Mesothelial cell of epicardium (in vitro differentiated cells): Measurements from ENCODE around the gene PTGIS. TPM values are rescaled to one million over a fixed set of nuclear protein-coding genes. Genes with fewer than 3 reads are reported as not detected.

ENCODE experiments used
- DNase-seq, 2 experiments: peaks; one replicate each; pipeline ENCODE4 v3.0.0; 2021; ENCODE audit warnings: low spot score in 2 of 2; ENCODE audit not compliant: unreplicated experiment in 2 of 2
- H3K27ac Mint-ChIP-seq: 2 replicates; pipeline ENCODE4 v1.8.0; 2021; ENCODE audit warnings: mixed read lengths
- H3K27me3 Mint-ChIP-seq: 2 replicates; pipeline ENCODE4 v1.8.0; 2021; ENCODE audit warnings: low read depth, mixed read lengths
- H3K36me3 Mint-ChIP-seq: 2 replicates; pipeline ENCODE4 v1.8.0; 2021; ENCODE audit warnings: mixed read lengths
- H3K4me1 Mint-ChIP-seq: 2 replicates; pipeline ENCODE4 v1.8.0; 2021; ENCODE audit warnings: mixed read lengths
- H3K4me3 Mint-ChIP-seq: 2 replicates; pipeline ENCODE4 v1.8.0; 2021; ENCODE audit warnings: mild to moderate bottlenecking, moderate library complexity, mixed read lengths
- H3K9me3 Mint-ChIP-seq: 2 replicates; pipeline ENCODE4 v1.8.0; 2021; ENCODE audit warnings: mixed read lengths
- total RNA-seq: library from RNA; stranded (reverse); gene quantifications from 3 replicates; pipeline ENCODE4 v1.2.1, GENCODE V29; 2021
- TF ChIP-seq, protein P1 (sequence below): fragments of 200-600 bp; sonication (generic); IDR thresholded peaks from one replicate; pipeline ENCODE4 v1.5.0; 2021; ENCODE audit warnings: antibody characterized with exemption; ENCODE audit not compliant: unreplicated experiment

The PTGIS gene
- total RNA-seq, 1 donor from 2014 or later, result 113 TPM

GRCh38 chr20:49482173-49482572 is 85.8 kb downstream of the PTGIS start:
- H3K27me3 Mint-ChIP-seq, result peaks cover 79% of the 10 kb centered on the region
- no peaks in the 10 kb centered on the region for H3K36me3 Mint-ChIP-seq
- H3K4me3 Mint-ChIP-seq, result no peak overlapping the region

DNA sequence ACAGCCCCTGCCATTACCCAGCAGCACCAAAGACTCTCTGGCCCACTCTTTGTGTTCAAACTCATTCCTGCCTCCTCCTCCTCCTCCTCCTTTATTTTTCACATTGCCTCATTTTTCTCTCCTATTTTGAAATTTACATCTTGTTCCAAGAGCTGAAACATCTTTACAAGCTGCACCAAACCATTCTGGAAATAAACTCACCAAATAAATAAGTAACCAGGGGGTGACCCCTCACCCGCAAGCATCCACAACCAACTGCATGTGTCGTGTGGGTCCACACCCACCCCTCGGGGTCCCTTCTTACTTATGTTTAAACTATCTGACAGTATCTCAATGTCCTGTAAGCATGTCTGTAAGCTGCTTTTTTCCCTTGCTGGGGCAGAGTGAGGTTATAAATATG is 86.8 kb downstream of the PTGIS start:
- no peaks in the 10 kb centered on the region for H3K9me3 Mint-ChIP-seq
- DNase-seq, result no peak
- no peak overlapping the region for H3K4me3 Mint-ChIP-seq
- H3K27me3 Mint-ChIP-seq, result peaks cover 71% of the 10 kb centered on the region
- no peak overlapping the region for H3K27ac Mint-ChIP-seq
- H3K36me3 Mint-ChIP-seq, result no peaks in the 10 kb centered on the region
- peaks cover 6% of the 10 kb centered on the region for H3K4me1 Mint-ChIP-seq
- TF ChIP-seq, protein P1, sequence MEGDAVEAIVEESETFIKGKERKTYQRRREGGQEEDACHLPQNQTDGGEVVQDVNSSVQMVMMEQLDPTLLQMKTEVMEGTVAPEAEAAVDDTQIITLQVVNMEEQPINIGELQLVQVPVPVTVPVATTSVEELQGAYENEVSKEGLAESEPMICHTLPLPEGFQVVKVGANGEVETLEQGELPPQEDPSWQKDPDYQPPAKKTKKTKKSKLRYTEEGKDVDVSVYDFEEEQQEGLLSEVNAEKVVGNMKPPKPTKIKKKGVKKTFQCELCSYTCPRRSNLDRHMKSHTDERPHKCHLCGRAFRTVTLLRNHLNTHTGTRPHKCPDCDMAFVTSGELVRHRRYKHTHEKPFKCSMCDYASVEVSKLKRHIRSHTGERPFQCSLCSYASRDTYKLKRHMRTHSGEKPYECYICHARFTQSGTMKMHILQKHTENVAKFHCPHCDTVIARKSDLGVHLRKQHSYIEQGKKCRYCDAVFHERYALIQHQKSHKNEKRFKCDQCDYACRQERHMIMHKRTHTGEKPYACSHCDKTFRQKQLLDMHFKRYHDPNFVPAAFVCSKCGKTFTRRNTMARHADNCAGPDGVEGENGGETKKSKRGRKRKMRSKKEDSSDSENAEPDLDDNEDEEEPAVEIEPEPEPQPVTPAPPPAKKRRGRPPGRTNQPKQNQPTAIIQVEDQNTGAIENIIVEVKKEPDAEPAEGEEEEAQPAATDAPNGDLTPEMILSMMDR, result no peak

More at GRCh38 chr20:49482173-49482572, 85.8 kb downstream of the PTGIS start:
- Mint-ChIP-seq H3K4me1 (peaks cover 6% of the 10 kb centered on the region), H3K27ac (no peak overlapping the region), H3K9me3 (no peaks in the 10 kb centered on the region)
- TF ChIP-seq, protein P1, result no peak
- no peak for DNase-seq

DNA sequence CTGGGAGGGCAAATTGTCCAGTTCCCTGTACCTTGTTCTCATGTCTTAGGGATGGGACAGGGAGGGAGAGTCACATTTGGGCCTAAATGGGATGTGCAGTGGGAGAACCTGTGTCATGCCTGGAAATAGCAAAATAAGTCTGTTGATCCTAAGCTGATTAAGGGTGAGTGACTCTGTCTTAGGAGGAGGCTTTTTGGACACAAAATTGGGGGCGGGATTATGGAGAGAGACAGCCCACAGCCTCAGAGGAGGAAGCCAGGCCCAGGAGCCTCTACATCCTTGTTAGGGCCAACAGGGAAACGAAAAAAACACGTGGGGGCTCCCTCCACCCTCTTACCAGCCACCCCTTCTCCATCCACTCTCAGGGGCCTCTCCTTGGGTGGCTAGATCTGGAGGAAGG is 87.7 kb downstream of the PTGIS start:
- TF ChIP-seq, protein P1, result no peak
- Mint-ChIP-seq H3K36me3 (no peaks in the 10 kb centered on the region), H3K4me1 (peaks cover 6% of the 10 kb centered on the region), H3K9me3 (no peaks in the 10 kb centered on the region), H3K27me3 (peaks cover 71% of the 10 kb centered on the region), H3K27ac (no peak overlapping the region), H3K4me3 (no peak overlapping the region)
- no peak for DNase-seq

DNA sequence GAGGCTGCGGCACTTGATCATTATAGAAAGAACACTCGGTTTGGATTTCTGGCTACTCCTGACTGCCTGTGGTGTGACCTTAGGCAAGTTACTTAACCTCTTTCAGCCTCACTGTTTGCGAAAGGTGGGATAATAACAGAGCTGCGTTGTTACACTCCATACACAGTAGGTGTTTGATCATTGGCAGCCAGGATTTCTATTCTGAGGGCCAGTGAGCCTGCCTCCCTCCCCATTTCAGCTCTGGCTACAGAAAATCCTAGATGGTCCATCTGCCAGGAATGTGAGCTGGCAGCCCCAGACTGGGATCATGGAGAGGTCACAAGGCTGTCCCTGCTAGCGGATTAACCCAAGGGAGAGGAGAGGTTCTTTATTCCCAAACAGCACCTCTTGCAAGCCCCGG is 88.2 kb downstream of the PTGIS start:
- no peak overlapping the region for H3K27ac Mint-ChIP-seq
- H3K36me3 Mint-ChIP-seq, result no peaks in the 10 kb centered on the region
- TF ChIP-seq, protein P1, result no peak
- H3K9me3 Mint-ChIP-seq, result no peaks in the 10 kb centered on the region
- H3K27me3 Mint-ChIP-seq, result peaks cover 71% of the 10 kb centered on the region
- DNase-seq, result no peak
- no peak overlapping the region for H3K4me3 Mint-ChIP-seq
- peaks cover 6% of the 10 kb centered on the region for H3K4me1 Mint-ChIP-seq

GRCh38 chr20:49478754-49479689 is 88.9 kb downstream of the PTGIS start:
- H3K4me1 Mint-ChIP-seq, result peaks cover 3% of the 10 kb centered on the region
- H3K9me3 Mint-ChIP-seq, result no peaks in the 10 kb centered on the region
- H3K27me3 Mint-ChIP-seq, result peaks cover 70% of the 10 kb centered on the region
- no peak for DNase-seq
- no peak overlapping the region for H3K4me3 Mint-ChIP-seq
- H3K36me3 Mint-ChIP-seq, result no peaks in the 10 kb centered on the region
- H3K27ac Mint-ChIP-seq, result no peak overlapping the region
- TF ChIP-seq, protein P1, result no peak
